Spleen (tissue), 7 donors: ENCODE measurements around the gene IL22RA2.

Experiments used
- POLR2A ChIP-seq, 3 donors: fragments of 450-650 bp; IDR thresholded peaks; one replicate each; pipeline ENCODE4 v1.5.1; 2017; ENCODE audit warnings: antibody characterized with exemption in 3 of 3, mild to moderate bottlenecking in 1 of 3
- TF ChIP-seq, protein P1 (sequence below), 11 experiments: fragments of 200-600 bp in 7 of 11; fragments of 450-650 bp in 4 of 11; sonication (generic) in 4 of 11; IDR thresholded peaks in 8 of 11; conservative IDR thresholded peaks in 3 of 11; 1 replicate in 7 of 11; 2 replicates in 4 of 11; pipeline versions ENCODE4 v1.4.0 to v1.8.0; 2016 to 2021; ENCODE audit warnings: antibody characterized with exemption in 11 of 11, inconsistent platforms in 4 of 11, mild to moderate bottlenecking in 1 of 11
- donor health status: DM: no; HTN: no; CAD: no; lungs with moderate emphysema.
- donor health status: DM: no; HTN: no; CAD: no.
- donor health status: DM: no; HTN: no; CAD: no.

DNA sequence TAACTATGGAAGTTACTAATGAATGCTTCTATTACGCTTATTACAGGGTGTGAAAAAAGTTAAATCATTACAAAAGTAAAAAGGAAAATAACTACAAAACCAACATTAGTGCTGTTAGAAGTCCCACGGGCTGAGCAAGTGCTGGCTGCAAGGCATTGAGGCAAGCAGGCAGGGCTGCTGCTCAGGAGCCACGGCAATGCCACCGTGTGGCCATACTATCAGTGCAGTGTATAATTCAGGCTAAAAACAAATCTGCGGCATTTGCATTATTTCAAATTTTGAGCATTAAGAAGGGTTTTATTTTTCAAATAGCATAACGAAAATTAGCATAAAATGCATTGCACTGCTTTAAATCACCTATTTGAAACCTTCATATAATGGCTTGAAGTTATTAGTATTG lies 28.6 kb upstream of the IL22RA2 start:
- TF ChIP-seq, protein P1, sequence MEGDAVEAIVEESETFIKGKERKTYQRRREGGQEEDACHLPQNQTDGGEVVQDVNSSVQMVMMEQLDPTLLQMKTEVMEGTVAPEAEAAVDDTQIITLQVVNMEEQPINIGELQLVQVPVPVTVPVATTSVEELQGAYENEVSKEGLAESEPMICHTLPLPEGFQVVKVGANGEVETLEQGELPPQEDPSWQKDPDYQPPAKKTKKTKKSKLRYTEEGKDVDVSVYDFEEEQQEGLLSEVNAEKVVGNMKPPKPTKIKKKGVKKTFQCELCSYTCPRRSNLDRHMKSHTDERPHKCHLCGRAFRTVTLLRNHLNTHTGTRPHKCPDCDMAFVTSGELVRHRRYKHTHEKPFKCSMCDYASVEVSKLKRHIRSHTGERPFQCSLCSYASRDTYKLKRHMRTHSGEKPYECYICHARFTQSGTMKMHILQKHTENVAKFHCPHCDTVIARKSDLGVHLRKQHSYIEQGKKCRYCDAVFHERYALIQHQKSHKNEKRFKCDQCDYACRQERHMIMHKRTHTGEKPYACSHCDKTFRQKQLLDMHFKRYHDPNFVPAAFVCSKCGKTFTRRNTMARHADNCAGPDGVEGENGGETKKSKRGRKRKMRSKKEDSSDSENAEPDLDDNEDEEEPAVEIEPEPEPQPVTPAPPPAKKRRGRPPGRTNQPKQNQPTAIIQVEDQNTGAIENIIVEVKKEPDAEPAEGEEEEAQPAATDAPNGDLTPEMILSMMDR (IDR thresholded peaks at IDR 0.05 in 8 of 11, conservative IDR thresholded peaks at IDR 0.05 in 3 of 11) = peak in 6 of 11 experiments; percentile 8 to 27 (median 22)
- TF ChIP-seq POLR2A (IDR thresholded peaks at IDR 0.05) = no peak
